AG09309 (cell line): ENCODE results near the gene ZDHHC6.

Experiments
- DNase-seq: peaks from one replicate; pipeline ENCODE4 v3.0.0-alpha.2; 2010; ENCODE audit warnings: low read depth
- H3K4me3 ChIP-seq: 2 replicates; pipeline ENCODE4 v1.5.1; 2011; ENCODE audit warnings: mild to moderate bottlenecking, low read depth, low read length, moderate library complexity; ENCODE audit not compliant: control insufficient read depth
- CTCF ChIP-seq: IDR thresholded peaks from 2 replicates; pipeline ENCODE4 v1.5.1; 2011; ENCODE audit warnings: mild to moderate bottlenecking, low read depth, low read length, inconsistent platforms; ENCODE audit not compliant: insufficient read depth, control insufficient read depth; ENCODE audit errors: missing control alignments

Gene ZDHHC6

GRCh38 chr10:112385201-112385600 is 61.5 kb downstream of the ZDHHC6 start:
- TF ChIP-seq CTCF: no peak
- no peak overlapping the region for H3K4me3 ChIP-seq
- DNase-seq: no peak

GRCh38 chr10:112384141-112384540 is 62.6 kb downstream of the ZDHHC6 start:
- H3K4me3 ChIP-seq: no peak overlapping the region
- no peak for TF ChIP-seq CTCF
- no peak for DNase-seq

- no peak for DNase-seq
- TF ChIP-seq CTCF: no peak
- H3K4me3 ChIP-seq: no peak overlapping the region
These were observed 63.4 kb downstream of the ZDHHC6 start for GRCh38 chr10:112383325-112383724.

- H3K4me3 ChIP-seq: no peak overlapping the region
- no peak for DNase-seq
- no peak for TF ChIP-seq CTCF
These were observed 64.0 kb downstream of the ZDHHC6 start for GRCh38 chr10:112382515-112383235.
